ENCODE measurements around the gene NIPAL1. TPM values are rescaled to one million over a fixed set of nuclear protein-coding genes. Genes with fewer than 3 reads are reported as not detected.

NIPAL1 gene
- total RNA-seq, 1 donor from 2014 or later = 9.2 TPM

GRCh38 chr4:48027653-48028052 lies 11.1 kb downstream of the NIPAL1 start:
- DNase-seq (ENCODE audit: low spot score) = no peak

GRCh38 chr4:48028696-48029095 lies 12.1 kb downstream of the NIPAL1 start:
- no peak for DNase-seq (ENCODE audit: low spot score)

DNA sequence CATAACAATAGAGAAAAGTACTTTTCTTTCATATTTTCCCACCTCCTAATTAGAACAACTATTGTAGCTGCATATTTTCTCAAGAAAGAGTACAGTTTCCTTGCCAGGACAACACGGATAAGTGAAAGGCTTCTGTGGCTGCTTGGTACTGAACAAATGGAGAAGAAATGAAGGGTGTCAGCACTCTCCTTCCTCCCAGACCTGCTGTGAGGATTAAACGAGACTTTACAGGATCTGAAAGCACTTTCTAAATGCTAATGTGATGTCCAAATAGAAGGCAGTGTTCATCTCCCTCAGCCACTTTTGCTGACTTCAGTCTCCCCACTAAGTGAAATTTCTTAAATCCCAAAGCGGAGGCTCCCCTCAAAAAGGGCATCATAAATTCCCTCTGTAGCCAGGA lies 13.9 kb downstream of the NIPAL1 start:
- DNase-seq (ENCODE audit: low spot score) = no peak

DNA sequence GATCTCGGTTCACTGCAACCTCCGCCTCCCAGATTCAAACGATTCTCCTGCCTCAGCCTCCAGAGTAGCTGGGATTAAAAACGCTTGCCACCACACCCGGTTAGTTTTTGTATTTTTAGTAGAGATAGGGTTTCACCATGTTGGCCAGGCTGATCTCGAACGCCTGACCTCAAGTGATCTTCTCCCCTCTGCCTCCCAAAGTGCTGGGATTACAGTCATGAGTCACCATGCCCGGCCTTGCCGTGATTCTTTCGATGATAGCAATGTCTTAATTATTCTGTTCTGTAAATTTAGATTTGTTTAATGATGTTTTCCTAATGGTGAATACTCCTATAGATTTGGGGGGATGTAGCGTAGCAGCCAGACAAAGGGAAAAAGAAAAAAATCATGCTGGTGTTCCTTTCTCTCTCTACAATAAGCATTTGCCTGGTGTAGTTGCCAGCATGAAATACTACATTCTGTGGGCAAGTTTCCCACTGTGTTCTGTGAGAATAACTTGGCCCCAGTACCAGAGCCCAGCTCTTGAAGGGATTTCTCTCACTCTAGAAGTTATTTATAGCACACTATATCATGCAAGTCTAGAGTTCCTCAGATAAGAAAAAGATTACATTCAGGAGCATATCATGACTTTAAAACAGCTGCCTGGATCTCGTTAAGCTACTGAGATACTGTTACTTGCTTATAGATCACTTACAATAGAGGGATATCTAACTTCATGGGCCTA lies 15.4 kb downstream of the NIPAL1 start:
- DNase-seq (ENCODE audit: low spot score) = no peak

GRCh38 chr4:48032721-48033120 lies 16.1 kb downstream of the NIPAL1 start:
- no peak for DNase-seq (ENCODE audit: low spot score)

- DNase-seq (ENCODE audit: low spot score) = no peak
Observed at GRCh38 chr4:48033412-48033811, 16.8 kb downstream of the NIPAL1 start.

DNA sequence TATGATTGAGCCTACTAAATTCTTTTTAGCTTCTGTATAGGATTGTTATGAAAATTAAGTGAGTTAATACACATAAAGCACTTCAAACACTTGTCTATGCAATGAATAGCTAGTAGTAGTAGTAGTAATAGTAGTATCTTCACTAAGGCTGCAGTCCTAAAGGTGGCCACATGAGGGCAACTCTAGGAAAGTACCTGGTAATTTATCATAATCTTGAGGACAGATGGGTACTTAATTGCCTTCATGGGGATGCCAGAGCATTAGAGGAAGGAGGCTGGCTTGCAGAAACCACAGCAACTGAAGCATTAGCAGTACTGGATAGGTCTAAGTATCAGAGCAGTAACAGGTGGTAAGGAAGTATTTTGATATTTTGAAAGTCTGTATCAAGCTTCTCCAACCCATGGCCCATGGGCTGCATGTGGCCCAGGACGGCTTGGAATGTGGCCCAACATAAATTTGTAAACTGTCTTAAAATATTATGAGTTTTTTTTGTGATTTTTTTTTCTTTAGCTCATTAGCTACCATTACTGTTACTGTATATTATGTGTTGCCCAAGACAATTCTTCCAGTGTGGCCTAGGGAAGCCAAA lies 17.3 kb downstream of the NIPAL1 start:
- DNase-seq (ENCODE audit: low spot score) = no peak

DNA sequence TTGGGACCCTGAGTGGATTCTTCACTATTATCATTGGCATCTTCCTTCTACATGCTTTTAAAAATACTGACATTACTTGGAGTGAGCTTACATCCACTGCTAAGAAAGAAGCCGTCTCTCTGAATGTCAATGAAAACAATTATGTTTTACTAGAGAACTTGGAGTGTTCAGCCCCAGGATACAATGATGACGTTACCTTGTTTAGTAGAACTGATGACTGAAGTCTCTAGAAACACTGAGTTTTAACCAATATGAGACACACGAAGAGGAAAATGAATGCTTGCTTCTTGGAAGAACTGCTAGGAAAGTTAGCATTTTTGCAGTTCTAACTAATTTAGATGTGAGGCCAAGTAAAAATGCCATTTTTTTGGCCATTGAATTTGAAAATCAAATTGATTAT lies 19.4 kb downstream of the NIPAL1 start:
- DNase-seq (ENCODE audit: low spot score) = no peak

DNA sequence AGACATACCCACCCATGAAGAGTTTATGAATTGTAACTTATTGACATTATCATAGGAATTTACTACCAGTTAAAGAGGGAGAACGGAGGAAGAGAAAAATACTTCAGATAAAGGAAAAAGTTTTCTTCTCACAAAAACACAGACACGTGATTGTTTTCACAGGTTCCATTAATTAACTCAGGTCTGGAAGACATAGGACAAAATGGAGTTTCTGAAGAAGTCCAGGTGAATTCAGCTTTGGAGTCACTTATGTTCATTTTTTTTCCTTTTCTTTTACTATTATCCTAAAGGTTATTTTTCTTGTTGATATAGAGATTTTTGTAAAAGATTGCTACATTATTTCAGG lies 20.5 kb downstream of the NIPAL1 start:
- DNase-seq (ENCODE audit: low spot score) = no peak

- DNase-seq (ENCODE audit: low spot score) = no peak
Observed at GRCh38 chr4:48038666-48039065, 22.1 kb downstream of the NIPAL1 start.

GRCh38 chr4:48039561-48039960 lies 23.0 kb downstream of the NIPAL1 start:
- DNase-seq (ENCODE audit: low spot score) = no peak

DNA sequence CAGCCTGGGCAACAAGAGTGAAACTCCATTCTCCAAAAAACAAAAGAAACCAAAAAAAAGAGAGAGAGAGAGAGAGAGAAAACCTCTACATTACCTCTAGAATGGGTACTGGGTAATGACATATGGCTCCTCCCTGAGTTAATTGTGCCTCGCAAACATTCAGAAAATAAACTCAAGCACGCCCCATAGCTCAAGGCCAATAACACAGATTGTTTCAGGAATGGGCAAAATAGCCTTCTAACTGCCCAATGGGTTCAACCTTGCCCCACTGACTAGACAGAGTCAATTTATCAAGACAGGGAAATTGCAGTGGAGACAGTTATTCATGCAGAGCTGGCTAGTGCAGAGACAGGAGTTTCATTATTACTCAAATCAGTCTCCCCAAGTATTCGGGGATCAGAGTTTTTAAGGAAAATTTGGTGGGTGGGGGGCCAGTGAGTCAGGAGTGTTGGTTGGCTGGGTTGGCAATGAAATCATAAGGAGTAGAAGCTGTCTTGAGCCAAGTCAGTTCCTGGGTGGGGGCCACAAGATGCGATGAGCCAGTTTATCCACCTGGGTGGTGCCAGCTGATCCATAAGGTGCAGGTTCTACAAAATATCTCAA lies 25.1 kb downstream of the NIPAL1 start:
- no peak for DNase-seq (ENCODE audit: low spot score)

- no peak for DNase-seq (ENCODE audit: low spot score)
Observed at GRCh38 chr4:48042979-48043461, 26.4 kb downstream of the NIPAL1 start.

- no peak for DNase-seq (ENCODE audit: low spot score)
Observed at GRCh38 chr4:48043504-48043903, 26.9 kb downstream of the NIPAL1 start.

GRCh38 chr4:48044298-48044697 lies 27.7 kb downstream of the NIPAL1 start:
- DNase-seq (ENCODE audit: low spot score) = no peak

- DNase-seq (ENCODE audit: low spot score) = no peak
Observed at GRCh38 chr4:48046059-48046458, 29.5 kb downstream of the NIPAL1 start.

- no peak for DNase-seq (ENCODE audit: low spot score)
Observed at GRCh38 chr4:48047421-48047844, 30.9 kb downstream of the NIPAL1 start.

DNA sequence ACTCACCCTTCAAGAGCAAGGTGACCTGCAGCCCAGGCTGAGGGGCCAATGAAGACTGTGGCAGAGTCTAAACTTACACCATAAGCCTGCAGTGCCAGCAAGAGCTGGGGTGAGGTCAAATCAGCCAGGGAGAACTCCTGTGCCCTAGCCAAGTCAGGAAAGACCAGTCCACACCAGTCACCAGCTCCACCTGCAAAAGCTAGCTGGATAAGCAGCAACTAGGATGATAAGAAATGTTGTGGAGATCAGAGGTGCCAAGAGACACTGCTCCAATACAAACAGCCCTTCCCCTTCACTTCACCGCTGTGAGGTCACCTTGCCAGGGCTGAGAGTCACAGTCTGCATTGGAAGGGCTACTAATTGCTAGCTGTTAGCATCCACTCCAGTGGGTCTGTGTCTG lies 31.3 kb downstream of the NIPAL1 start:
- DNase-seq (ENCODE audit: low spot score) = peak; percentile 67

DNA sequence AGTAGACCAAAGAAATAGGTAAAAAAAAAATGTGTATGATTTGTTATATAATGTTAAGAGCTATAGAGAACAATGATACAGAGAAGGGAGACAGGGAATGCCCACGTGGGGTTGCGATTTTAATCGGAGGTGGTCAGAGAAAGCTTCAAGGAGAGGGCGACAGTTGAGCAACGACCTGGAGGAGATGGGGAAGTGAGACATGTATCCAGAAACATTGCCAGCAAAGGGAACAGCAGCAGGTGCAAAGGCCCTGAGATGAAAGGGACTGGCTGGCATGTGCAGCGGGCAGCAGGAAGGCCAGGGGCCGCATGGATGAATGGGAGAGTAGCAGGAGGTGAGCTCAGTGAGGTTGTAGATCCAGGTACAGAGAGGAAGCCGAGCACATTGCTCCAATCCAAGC lies 32.9 kb downstream of the NIPAL1 start:
- DNase-seq (ENCODE audit: low spot score) = no peak

GRCh38 chr4:48051078-48051477 lies 34.5 kb downstream of the NIPAL1 start:
- DNase-seq (ENCODE audit: low spot score) = no peak

GRCh38 chr4:48058617-48059530 lies 42.3 kb downstream of the NIPAL1 start:
- DNase-seq (ENCODE audit: low spot score) = no peak

GRCh38 chr4:48064349-48064748 lies 47.8 kb downstream of the NIPAL1 start:
- DNase-seq (ENCODE audit: low spot score) = no peak
